ENCODE data around the gene AGAP3.
A peak's percentile ranks its signal among the peaks of the same experiment; 100 is the strongest.

DNA sequence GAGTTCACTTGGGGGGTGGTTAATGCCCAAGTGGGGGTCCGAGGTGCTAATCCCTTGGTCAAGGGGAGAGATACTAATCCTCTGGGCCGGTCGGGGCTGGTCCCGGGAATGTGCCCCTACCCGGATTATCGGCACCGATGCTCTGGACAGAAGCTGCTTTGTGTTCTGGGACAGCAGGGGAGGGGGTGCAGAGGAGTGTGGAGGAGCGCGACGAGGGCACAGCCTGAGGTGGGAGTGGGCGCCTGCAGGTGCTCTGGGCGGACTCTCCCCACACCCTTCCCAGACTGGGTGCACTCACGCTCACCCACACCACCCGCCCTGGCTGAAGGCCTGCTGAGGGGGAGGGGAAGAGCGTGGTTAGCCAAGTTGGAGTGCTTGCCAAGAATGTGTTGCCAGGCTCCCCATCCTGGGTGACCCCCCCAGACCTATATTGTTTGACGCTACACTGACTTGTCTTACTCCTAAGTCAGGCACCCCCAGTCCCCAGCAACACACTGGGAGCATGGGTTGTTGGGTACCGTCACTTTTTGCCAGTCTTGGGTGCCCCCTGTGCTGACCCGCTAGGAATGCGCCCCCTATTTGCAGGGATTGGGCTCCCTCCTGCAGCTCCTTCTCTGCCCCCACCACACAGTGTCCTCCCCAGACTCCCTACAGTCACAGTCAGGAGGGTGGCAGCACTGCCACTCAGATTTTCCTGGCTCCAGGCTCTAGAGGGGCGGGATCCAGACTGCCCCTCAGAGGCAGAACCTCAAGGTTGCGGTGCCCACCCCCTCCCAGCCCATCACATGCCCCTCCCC, 25.7 kb upstream of the AGAP3 start:
- no peak for TF ChIP-seq EZH2 (IDR thresholded peaks at IDR 0.05; ENCODE audit: low read length, missing control alignments)
- TF ChIP-seq, protein P1, sequence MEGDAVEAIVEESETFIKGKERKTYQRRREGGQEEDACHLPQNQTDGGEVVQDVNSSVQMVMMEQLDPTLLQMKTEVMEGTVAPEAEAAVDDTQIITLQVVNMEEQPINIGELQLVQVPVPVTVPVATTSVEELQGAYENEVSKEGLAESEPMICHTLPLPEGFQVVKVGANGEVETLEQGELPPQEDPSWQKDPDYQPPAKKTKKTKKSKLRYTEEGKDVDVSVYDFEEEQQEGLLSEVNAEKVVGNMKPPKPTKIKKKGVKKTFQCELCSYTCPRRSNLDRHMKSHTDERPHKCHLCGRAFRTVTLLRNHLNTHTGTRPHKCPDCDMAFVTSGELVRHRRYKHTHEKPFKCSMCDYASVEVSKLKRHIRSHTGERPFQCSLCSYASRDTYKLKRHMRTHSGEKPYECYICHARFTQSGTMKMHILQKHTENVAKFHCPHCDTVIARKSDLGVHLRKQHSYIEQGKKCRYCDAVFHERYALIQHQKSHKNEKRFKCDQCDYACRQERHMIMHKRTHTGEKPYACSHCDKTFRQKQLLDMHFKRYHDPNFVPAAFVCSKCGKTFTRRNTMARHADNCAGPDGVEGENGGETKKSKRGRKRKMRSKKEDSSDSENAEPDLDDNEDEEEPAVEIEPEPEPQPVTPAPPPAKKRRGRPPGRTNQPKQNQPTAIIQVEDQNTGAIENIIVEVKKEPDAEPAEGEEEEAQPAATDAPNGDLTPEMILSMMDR (conservative IDR thresholded peaks at IDR 0.05 in 1 of 2, IDR thresholded peaks at IDR 0.05 in 1 of 2; ENCODE audit: low read depth in 1 of 2, low read length in 2 of 2): peak in 1 of 2 donors; percentile 5

All from fibroblast of lung (primary cell).